ENCODE measurements around the gene UBE2I. TPM values are rescaled to one million over a fixed set of nuclear protein-coding genes. Genes with fewer than 3 reads are reported as not detected.

Gene UBE2I
- 157 and 170 TPM in 2 replicates for total RNA-seq (ENCODE audit: low replicate concordance)
- long read RNA-seq, transcript UBE2I-203 (7 exons, 2,976 nt) = major isoform, 145 of 155 reads
- long read RNA-seq, partial matches to known transcripts = 1 of 155 reads
- long read RNA-seq, other reads (novel, unspliced or antisense) = 3 of 155 reads

DNA sequence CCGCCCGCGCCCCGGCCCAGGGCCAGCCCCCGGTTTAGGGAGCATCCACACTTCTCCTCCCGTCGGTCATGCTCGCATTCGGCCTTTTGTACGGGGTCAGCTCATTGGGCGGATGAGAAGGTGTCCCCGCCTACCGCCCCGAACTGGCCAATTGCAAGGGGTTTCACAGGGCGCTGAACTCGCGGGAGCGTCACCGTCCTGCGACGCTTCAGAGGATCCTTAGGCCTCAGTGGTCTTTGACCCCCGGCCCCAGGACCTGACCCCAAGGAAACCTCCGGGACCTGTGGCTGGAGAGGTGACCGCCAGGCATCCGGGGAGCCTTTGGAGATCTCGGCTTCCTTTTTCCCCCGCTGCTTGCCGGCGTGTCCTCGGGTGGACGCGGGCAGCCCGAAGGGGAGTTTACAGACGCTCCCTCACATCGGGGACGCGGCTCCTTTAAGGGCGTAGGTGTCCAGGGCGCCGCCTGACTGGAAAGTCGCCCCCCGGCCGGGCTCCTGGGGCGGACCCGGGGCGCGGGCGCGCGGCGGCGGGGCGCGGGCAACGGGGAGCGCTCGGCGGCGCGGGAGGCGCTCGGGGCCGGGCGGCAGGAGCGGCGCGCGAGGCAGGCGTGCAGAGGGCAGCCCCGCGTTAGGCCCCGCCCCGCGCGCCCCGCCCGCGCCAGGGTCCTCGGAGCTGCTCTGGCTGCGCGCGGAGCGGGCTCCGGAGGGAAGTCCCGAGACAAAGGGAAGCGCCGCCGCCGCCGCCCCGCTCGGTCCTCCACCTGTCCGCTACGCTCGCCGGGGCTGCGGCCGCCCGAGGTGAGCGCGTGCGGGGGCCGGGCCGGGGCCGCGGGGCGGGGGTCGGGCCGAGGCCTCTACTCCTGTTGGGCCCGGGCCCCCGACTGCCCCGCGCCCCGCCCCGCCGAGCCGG is at the start of gene UBE2I:
UBE2I (plus strand) TSS at position 660 of the 909 bp plus-strand sequence. CDS start 4,395 bp downstream, outside the sequence.
- peak within 1 kb of the TSS; percentile 99 for H3K4me3 Mint-ChIP-seq
- peaks cover 4% of the 10 kb centered on the region for H3K36me3 Mint-ChIP-seq
- H3K27me3 Mint-ChIP-seq = no peaks in the 10 kb centered on the region
- H3K27ac Mint-ChIP-seq = peak within 1 kb of the TSS; percentile 99
- TF ChIP-seq, protein P1, sequence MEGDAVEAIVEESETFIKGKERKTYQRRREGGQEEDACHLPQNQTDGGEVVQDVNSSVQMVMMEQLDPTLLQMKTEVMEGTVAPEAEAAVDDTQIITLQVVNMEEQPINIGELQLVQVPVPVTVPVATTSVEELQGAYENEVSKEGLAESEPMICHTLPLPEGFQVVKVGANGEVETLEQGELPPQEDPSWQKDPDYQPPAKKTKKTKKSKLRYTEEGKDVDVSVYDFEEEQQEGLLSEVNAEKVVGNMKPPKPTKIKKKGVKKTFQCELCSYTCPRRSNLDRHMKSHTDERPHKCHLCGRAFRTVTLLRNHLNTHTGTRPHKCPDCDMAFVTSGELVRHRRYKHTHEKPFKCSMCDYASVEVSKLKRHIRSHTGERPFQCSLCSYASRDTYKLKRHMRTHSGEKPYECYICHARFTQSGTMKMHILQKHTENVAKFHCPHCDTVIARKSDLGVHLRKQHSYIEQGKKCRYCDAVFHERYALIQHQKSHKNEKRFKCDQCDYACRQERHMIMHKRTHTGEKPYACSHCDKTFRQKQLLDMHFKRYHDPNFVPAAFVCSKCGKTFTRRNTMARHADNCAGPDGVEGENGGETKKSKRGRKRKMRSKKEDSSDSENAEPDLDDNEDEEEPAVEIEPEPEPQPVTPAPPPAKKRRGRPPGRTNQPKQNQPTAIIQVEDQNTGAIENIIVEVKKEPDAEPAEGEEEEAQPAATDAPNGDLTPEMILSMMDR (conservative IDR thresholded peaks at IDR 0.05) = no peak
- H3K4me1 Mint-ChIP-seq (ENCODE audit: unreplicated experiment) = no peaks in the 10 kb centered on the region
- H3K9me3 Mint-ChIP-seq = no peaks in the 10 kb centered on the region
- DNase-seq (ENCODE audit: extremely low spot score, unreplicated experiment) = peak; percentile 98

DNA sequence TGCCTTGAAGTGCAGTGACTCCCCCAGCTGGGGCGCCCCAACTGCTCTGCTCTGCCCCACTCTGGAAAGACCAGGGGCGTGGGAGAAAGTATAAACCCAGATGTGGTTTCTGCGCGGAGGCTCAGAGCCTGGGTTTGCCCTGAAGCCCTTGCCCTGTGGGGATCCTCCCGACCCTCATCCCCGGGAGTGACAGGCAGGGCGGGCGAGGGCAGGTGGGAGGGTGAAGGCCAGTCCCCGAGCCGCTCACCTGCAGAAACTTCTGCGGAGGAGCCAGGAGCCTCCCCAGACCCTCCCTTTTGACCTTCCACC is 49.7 kb upstream of the UBE2I start:
- no peaks in the 10 kb centered on the region for H3K4me1 Mint-ChIP-seq (ENCODE audit: unreplicated experiment)
- H3K27me3 Mint-ChIP-seq = peaks cover 20% of the 10 kb centered on the region
- TF ChIP-seq, protein P1 (conservative IDR thresholded peaks at IDR 0.05) = no peak
- no peak overlapping the region for H3K4me3 Mint-ChIP-seq
- no peaks in the 10 kb centered on the region for H3K9me3 Mint-ChIP-seq
- no peaks in the 10 kb centered on the region for H3K36me3 Mint-ChIP-seq
- H3K27ac Mint-ChIP-seq = no peak overlapping the region
- DNase-seq (ENCODE audit: extremely low spot score, unreplicated experiment) = no peak

DNA sequence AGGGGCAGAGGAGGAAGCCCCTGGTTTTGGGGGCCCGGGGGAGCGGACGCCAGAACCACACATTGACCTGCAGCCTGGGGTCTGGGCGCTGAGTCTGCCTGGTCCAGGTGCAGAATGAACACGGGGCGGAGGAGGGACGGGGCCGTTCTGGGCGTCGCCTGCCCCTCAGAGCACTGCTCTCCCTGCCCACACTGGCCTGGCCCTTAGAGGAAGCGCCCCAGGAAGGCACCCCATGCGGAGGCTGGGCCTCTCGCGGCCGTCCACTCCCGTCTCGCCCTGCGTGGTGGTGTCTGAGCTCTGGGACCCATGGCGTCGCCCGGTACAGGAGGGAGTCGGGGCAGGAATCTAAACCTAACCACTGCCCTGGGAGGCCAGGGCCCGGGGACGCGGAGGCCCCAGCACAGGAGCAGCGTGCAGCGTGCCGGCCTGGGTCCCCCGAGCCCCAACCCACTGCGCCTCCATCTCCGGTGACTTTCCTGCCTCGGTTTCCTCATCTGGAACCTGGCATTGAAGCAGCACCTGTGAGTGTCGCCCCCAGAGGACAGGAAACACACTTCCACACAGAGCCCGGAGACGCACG is 49.2 kb upstream of the UBE2I start:
- Mint-ChIP-seq H3K27ac (no peak overlapping the region), H3K27me3 (peaks cover 20% of the 10 kb centered on the region), H3K9me3 (no peaks in the 10 kb centered on the region), H3K4me3 (no peak overlapping the region), H3K36me3 (no peaks in the 10 kb centered on the region), H3K4me1 (ENCODE audit: unreplicated experiment) (no peaks in the 10 kb centered on the region)
- no peak for DNase-seq (ENCODE audit: extremely low spot score, unreplicated experiment)
- TF ChIP-seq, protein P1 (conservative IDR thresholded peaks at IDR 0.05) = no peak

DNA sequence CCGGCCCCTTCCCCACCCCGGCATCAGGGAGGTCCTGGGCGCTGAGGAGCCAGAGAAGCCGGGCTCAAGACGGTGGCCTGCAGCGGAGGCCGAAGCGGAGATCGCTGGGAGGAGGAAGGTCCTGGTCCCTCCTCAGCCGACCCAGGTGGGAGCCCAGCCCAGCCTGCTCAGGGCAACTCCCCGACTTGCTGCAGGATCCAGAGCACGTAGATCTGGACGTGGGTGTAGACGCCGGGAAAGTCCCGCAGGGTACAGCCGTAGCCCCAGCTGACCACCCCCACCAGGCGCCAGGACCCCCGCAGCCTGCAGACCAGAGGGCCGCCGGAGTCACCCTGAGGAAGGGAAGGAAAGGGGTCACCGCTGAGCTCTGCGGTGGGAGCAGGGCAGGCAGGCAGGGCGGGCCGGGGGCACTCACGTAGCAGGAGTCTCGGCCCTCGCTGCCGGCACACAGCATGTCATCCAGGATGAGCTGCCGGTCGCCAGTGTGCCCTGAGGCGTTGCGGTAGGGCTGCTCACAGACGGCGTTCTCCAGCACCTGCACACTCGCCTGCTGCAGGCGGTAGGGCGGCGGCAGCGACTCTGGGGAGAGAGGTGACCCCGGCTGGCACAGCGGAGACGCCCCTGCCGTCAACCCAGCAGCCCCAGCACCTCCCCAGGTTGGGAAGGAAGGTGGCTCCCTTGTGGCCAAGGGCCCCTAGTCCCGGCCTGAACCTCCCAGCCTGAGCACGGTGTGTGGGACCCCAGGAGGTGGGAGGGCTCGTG is 48.1 kb upstream of the UBE2I start:
- Mint-ChIP-seq H3K4me1 (ENCODE audit: unreplicated experiment) (no peaks in the 10 kb centered on the region), H3K4me3 (no peak overlapping the region), H3K27ac (no peak overlapping the region), H3K36me3 (no peaks in the 10 kb centered on the region), H3K9me3 (no peaks in the 10 kb centered on the region), H3K27me3 (peaks cover 20% of the 10 kb centered on the region)
- DNase-seq (ENCODE audit: extremely low spot score, unreplicated experiment) = peak; percentile 66
- TF ChIP-seq, protein P1 (conservative IDR thresholded peaks at IDR 0.05) = no peak

DNA sequence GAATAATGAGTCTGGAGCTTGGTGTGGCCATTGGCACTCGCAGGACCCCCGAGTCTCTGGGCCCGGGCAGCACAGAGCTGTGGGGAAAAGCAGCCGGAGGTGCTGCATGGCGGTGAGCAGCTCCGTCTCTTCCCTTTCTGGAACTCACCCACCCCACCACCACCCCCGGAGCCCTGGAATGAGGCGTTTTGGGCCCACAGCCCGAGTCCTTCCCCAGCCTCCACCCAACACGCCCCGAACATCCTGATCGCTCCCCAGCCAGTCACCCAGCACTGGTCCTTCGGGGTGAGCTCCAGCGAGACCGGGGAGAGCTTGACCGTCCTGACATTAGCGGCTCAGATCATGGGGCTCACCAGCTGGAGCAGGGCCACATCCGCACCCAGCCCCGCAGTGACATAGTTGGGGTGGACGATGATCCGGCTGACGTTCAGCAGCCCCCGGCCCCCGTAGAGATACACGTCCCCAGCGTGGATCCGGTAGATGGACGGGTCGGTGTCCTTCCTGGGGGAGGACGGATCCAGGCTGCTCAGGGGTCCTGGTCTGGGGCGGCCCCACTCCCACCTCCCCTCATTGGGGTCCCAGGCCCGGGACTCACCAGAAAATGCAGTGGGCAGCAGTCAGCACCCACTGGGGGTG is 47.1 kb upstream of the UBE2I start:
- H3K4me3 Mint-ChIP-seq = no peak overlapping the region
- TF ChIP-seq, protein P1 (conservative IDR thresholded peaks at IDR 0.05) = no peak

More for the DNA sequence above, 47.1 kb upstream of the UBE2I start:
- Mint-ChIP-seq H3K27me3 (peaks cover 20% of the 10 kb centered on the region), H3K4me1 (ENCODE audit: unreplicated experiment) (no peaks in the 10 kb centered on the region), H3K36me3 (no peaks in the 10 kb centered on the region), H3K9me3 (no peaks in the 10 kb centered on the region), H3K27ac (no peak overlapping the region)
- DNase-seq (ENCODE audit: extremely low spot score, unreplicated experiment) = no peak
